Neural cell (in vitro differentiated cells): ENCODE results near the gene FILIP1.

Source experiments
- CTCF ChIP-seq: fragments of 450-650 bp; IDR thresholded peaks from 2 replicates; pipeline ENCODE4 v1.5.1; 2014; ENCODE audit warnings: antibody characterized with exemption, mild to moderate bottlenecking, moderate library complexity; ENCODE audit not compliant: poor library complexity, severe bottlenecking
- EZH2 ChIP-seq: fragments of 200-600, 300-800 bp; shearing (Covaris generic), sonication (generic); IDR thresholded peaks from 2 replicates; pipeline ENCODE4 v1.6.1; 2014; ENCODE audit warnings: antibody characterized with exemption, low read length, borderline replicate concordance, mild to moderate bottlenecking; ENCODE audit not compliant: insufficient read depth, poor library complexity, severe bottlenecking
- RAD21 ChIP-seq: fragments of 450-650 bp; conservative IDR thresholded peaks from 2 replicates; pipeline ENCODE4 v1.6.1; 2014; ENCODE audit warnings: antibody characterized with exemption, mild to moderate bottlenecking, moderate library complexity
- SMC3 ChIP-seq: fragments of 450-650 bp; conservative IDR thresholded peaks from 2 replicates; pipeline ENCODE4 v1.6.1; 2014; ENCODE audit warnings: antibody characterized with exemption, mild to moderate bottlenecking, moderate library complexity; ENCODE audit not compliant: poor library complexity

GRCh38 chr6:75445738-75446137 is 47.9 kb downstream of the FILIP1 start:
- TF ChIP-seq CTCF (no peak), EZH2 (no peak), SMC3 (no peak), RAD21 (no peak)
